Left renal pelvis (tissue), 4 donors: ENCODE results near the gene IRF2BP2. TPM values are rescaled to one million over a fixed set of nuclear protein-coding genes. Genes with fewer than 3 reads are reported as not detected.
"Not testable (repeated sequence)": the region's sequence is repeated elsewhere in the genome, so short reads cannot be mapped to it uniquely, and the experiment has no call there.

Experiments
- DNase-seq, 4 donors: peaks; one replicate each; pipeline ENCODE4 v3.0.0-alpha.2; 2013; ENCODE audit warnings: low read depth in 4 of 4, low spot score in 3 of 4
- polyA plus RNA-seq, 4 donors: library from polyadenylated mRNA; unstranded; fragments of 120-200 nt; gene quantifications; one replicate each; pipeline ENCODE4 v1.2.1, GENCODE V29; 2013; ENCODE audit not compliant: insufficient read length in 4 of 4

Gene IRF2BP2
- polyA plus RNA-seq, 4 donors: 136 to 205 (median 148) TPM

DNA sequence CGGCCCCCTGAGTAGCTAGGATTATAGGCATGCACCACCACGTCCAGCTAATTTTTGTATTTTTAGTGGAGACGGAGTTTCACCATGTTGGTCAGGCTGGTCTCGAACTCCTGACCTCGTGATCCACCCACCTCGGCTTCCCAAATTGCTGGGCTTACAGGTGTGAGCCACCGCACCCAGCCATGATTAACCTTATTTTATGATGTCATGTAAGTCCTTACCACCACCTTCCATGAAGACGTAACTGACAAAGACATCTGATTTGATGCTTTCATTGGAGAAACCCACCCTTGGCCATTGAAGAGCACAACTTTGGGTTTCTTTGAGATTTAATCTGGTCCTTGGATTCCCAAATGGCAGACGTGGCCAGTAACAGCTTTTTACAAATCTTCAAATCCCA is 24.9 kb upstream of the IRF2BP2 start:
- DNase-seq: not testable (repeated sequence)

DNA sequence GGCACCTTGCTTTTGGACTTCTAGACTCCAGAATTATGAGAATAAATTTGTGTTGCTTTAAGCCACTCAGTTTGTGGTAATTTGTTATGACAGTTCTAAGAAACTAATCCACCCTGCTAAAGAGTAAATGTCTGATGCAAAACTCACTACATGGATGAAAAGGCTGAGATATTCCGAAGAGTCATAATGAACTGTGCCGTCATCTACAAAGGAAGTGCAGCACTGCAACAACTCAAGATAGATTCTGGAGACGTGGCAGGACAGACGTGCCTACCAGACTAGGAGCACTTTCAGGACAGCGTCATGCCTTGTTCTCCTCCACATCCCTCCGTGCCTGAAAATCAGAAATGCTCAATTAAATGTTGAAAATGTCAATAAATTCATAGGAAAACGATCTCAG is 24.4 kb upstream of the IRF2BP2 start:
- DNase-seq: no peak

DNA sequence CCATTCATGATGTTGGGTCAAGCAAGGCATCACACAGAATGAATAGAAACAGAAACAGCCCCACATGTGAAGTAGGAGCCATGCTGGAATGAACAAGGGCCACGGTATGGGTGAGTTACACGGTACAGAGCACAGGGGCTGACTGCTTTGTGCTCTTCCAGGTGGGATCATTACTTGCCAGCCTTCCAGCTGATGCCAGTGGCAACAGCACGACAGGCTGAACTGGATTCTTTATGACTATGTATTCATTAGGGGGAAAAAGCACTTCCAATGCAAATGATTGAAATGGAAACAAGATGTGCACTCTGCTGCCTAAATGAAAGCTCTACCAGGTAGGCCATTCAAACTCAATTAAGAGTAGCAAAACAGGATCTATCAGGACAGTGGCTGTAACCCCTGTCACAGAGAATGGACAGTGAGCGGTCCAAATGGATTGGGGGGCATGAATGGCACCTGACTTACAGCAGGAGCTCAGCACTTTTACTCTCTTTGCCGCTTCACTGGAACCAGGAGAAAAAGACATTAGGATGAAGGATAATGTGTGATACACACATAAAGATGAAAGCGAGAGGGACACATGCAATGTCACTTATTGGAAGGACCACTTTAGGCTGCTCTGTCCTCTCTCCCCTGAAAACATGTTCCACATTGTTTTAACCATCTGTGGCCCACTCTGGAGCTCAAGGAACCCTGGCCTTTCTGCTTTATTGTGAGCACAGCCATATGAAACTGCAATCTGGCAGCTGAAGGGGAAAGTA is 23.4 kb upstream of the IRF2BP2 start:
- DNase-seq: no peak

DNA sequence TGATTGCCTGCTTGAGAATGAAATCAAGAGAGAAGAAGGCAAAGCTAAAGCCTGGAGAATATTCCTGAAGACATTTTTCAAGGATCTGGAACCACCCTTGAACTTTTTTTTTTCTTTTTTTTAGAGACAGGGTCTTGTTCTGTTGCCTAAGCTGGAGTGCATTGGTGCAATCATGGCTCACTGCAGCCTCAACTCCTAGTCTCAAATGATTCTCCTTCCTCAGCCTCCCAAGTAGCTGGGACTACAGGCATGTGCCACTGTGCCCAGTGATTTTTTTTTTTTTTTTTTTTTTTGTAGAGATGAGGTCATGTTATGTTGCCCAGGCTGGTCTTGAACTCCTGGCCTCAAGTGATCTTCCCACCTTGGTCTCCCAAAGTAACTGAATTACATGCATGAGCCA is 22.2 kb upstream of the IRF2BP2 start:
- no peak for DNase-seq

DNA sequence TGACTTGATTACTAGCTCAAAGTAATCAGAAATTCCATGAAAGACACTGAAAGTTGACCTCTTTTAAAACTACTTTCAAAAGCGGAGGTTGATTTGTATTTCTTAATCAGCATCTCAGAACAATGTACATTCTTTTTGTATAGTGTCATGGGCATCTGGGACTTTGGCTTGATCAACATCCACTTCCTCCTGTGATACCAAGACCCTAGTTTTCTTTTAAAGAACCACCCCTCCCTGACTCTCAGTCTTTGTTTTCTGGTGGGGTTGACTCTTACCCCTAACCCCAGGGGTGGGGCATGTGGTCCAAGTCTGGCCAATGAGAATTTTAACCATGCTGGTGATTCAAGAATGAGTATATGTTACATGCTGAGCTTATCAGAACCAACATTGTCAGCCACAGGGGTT is 21.7 kb upstream of the IRF2BP2 start:
- no peak for DNase-seq

DNA sequence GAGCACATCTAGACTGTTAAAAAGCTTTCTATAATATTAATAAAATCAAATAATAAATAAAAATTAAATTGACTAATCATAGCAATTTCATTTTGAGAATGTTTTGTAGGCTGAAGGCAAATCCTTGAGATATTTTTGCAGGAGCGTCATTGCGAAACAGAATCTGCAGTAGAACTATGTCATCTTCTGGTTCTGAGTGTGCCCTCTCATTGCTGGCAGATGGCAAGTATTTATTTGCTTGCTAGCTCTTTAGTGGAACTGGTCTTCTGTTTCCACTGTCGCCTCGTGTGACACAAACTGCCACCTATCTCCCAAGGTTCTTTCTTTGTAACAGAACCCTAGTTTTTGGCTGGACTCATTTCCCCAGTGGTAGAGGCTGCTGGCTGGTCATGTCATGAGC is 19.0 kb upstream of the IRF2BP2 start:
- no peak for DNase-seq

DNA sequence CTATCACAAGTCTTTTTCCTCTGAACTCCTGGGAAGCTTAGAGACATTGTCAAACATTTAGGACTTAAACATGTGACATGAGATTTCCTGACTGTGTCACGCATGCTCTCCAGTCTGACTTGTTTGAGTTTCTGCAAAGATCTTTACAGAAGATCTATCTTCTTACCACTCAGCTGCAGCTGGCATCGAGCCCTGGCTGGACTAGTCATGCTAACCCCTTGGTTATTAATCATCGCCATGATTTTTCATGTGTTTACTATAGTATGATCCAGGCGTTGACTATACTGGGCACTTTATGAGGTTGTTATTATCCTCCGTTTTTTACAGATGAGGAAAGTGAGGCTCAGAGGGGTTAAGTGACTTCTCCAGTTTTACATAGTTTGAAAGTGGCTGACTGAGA is 18.1 kb upstream of the IRF2BP2 start:
- no peak for DNase-seq

DNA sequence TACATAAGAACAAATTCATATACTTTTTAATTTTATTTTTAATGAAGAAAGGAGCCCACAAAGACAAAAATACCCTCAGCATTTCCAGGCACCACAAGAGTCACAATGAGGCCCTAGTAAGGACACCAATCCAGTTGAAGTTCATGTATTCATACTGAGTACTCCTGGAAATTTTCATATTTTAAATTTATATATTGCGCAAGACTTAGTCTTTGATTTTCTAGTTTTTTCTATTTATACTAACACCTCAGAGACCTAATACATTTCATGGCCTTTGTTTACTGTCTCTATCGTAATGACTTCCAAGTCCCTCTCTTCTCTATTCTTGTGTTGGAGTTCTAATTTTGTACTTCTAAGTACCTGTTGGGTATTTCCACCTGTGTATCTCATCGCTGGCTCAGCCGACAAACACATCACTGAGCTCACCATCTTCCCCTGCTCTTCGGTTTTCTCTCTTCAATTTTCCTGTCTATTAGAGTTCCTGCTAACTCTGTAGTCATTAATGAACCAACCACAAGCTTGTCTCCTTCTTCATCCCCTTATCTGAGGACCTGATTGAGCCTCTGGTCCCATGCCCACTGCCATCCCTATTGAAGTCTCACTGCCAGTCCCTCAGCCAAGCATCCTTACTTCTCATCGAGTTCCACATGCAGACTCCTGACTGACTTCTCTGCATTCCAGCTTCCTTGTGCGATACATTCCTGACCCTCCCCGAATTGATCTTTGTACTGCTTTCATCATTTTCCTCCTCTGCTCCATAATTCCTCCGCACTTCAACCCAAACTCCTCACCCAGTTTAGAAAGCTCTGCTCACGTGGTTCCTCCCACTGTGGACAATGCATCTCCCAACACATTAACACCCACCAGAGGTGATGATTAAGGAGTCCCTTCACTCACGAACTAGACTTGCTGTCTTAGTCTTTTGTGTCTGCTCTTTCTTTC is 17.3 kb upstream of the IRF2BP2 start:
- DNase-seq: no peak

DNA sequence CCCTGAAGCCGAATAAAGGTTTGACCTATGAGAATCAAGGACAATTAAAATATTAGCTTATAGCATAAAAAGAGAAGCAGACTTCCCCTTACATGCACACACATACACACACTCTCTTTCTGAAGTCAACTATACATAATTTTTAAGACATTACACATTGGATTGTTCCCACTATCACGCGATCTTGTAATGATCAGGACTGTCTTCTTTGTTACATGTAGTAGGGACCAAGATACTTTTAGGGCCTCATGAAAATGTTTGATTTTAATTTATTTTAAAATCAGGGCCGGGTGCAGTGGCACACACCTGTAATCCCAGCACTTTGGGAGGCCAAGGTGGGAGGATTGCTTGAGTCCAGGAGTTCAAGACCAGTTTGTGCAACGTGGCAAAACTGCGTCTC is 16.4 kb upstream of the IRF2BP2 start:
- no peak for DNase-seq

DNA sequence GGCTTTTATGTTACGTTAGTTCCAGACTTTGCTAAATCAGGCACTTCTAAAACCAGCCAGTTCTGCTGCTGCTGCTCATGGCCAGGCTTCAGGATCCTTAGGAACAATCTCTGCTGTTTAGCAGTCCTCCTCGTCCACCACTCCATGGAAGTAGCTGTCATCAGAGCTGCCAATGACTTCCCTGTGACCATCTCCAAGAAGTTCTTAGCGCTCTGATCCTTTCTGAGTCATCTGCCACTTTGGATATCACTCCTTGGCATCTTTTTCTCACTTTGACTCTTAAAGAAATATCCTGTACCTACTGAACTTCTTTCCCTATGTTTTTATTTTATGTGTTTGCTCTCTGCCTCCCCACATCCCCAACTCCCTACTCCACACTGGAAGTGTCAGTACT is 14.7 kb upstream of the IRF2BP2 start:
- no peak for DNase-seq

DNA sequence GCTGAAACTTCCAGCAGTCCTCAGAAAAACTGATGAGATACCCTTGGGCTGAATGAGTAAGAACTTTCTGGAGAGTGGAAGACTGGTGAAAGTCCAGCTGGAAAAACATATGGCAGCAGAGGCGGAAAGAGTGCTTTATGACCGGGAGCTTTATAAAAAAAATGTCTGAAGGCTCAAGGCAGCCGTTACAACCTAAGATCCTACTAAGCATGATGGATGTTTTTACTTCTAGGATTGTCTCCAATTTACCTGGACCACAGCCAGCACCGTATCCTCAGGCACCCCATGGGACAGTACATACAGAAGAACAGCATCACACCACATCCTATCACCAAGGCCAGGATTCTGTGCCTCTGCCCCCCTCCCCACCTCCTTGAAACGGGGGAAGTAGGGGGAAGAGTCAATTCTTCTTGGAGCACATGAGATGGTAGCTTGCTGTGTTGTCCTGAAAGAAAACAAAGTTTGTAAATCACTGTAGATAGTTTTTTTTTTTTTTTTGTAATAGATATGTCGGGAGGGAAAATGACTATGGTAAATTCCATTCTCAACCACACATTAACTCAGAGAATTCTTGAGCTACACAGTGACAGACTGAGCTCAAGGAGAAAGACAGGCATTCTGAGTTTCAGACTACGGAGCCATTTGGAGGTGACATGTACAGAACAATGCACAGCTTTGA is 11.8 kb upstream of the IRF2BP2 start:
- no peak for DNase-seq

DNA sequence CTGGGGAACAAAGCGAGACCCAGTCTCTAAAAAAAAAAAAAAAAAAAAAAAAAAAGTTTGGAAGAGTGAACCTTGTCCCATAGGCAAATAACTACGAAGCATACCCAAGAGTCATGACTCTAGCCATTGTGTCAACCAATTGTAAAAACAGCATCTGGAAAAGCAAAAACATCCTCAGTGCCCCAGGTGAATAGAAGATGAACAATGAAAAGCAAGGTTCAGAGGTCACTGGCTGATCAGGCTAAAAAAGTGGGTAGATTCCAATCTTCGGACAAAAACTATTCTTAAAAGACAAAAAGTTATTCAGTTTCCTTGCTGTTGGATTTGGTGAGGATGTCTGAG is 11.1 kb upstream of the IRF2BP2 start:
- DNase-seq: no peak

DNA sequence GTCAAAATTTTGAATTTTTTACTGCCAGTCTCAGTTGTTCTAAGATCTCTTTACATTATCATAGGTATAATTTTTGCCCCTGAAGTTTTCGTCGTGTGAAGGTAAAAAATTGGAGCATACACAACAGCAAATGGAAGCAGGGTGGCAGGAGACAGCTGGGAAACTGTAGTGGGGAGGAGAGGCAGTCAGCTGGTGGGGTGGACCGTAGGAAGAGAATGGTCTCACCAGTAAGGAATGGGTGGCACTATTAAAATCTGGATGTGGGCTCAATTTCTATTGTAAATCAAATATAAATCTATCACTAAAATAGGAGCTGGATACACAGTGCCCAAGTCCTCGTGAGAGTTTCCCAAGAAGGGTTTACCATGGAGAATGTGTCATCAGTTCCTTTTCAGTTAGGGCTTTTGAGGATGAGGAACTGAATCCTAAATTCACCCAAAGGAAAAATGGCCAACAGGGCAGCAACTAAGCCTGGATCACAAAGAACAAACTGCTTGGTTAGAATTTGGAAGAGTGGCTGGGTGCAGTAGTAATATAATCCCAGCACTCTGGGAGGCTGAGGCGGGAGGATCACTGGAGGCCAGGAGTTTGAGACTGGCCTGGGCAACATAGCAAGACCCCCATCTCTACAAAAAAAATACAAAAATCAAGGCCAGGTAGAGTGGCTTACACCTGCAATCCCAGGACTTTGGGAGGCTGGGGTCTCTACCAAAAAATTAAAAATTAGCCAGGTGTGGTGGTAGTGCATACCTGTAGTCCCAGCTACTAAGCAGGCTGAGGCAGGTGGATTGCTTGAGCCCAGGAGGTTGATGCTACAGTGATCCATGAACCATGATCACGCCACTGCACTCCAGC is 10.5 kb upstream of the IRF2BP2 start:
- DNase-seq: no peak

DNA sequence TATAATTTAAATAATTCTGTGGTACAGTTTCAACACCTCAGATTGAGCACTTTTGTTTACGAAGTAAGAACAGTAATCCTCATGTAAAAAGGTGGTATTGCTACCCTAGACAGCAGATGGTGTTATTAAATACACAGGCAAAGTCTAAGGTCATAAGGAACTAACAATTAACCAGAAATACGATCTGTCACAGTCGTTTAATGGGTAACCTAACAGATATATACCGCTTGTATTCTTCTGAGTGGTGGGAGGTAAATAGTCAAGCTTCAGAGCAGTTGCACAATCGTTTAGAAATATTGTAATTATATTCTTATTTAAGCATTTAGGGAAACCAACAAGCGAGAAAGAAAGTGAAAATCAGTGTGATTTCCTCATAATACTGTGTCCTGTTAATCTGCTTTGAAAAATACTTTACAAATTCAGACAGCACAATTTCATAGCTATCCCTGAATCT is 9.8 kb upstream of the IRF2BP2 start:
- DNase-seq: no peak

DNA sequence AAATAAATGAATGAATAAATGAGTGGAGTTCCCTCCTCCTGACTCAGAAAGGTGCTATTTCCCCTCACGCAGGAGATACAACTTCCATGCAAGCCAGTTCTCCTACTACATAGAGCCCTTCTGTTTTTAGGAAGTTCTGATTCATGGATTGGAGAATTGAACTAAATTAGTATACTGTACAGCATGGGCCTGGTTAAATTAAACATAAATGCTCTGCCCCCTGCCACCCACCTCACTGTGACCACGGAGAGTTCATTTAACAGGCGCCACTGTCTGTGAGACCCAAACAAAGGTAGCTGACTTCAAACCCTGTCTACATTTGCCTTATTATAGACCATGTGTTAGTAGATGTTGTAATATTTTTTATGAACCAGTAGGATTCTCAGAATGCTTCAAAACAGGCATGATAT is 9.1 kb upstream of the IRF2BP2 start:
- no peak for DNase-seq

DNA sequence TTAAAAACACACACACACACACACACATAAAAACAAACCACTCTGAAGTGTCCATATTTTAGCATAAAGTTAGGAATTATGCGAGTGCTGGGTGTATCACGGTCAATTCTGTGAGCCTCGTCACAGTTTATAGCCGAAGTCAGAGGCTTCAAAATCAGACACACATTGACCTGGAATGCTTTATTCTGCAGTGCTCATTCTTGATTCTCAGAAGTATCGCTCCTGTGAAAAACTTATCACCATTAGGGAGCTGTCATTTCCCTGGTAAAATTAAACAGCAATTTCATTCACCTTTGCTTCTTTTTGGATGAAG is 8.7 kb upstream of the IRF2BP2 start:
- no peak for DNase-seq

DNA sequence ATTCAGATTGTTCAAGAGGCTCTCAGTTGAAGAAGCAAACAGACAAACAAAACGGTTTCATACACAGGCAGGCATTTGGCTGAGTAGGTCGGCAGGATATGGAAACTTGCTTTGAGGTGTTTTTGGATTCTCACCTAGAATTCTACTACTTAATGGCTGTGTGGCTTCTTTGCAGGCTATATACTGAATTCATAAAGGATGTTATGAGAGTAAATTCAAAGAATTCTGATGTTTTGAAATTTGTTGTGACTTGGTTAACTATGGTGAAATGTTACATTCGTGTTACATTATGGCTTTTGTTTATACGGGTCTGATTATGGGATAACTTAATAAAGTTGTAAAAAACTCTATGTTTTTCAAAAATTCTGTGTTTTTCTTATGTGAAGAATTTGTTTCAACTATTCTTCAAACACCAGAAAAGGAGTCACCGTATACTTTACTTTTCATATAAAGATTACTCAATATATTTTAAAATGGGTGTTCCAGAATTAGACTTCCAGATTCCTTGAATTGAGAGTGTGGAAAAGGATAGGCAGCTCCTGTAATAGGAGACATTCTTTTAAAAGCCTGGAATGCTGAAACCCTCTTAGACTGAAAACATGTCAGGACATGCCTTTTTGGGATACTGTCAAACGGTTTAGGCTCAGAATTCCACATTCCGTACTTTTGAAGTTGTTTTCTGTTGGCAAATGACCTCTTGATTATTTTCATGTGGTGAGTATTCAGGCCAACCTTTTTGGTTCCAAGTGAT is 8.2 kb upstream of the IRF2BP2 start:
- DNase-seq: no peak

DNA sequence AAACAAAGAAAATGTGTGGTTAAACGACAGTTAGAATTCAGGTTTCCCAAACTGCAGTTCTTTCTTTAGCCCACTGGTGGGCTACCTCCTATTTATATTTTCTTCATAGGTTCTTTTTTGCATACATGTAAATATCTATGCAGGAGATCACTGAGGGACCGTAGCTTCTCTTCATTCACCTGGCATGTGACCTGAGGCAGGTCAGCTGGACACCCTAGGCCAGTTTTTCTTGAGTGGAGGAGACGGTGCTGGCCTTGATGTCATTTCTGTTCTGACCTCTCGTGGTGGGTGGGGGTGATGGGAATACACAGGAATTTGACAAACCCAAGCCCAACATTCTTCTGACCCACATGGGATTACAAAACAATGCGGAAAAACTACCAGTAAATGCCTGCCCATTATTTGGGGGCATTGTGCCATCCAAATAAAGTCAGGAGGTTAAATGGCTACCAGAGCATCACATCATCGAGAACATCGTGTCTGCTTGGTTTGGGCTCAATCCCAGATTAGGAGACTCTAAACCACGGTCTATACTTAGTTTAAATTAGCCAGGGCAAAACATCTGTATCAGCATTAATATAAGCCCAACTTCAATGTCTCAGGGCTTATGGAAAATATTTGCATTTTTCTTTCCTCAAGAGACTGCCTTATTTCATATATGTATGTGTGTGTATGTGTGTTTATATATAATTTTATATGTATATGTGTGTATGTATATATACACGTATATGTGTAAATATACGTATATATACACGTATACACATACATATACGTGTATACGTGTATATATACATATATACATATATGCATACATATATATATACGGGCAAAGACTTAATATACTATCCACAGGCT is 7.4 kb upstream of the IRF2BP2 start:
- DNase-seq: no peak

DNA sequence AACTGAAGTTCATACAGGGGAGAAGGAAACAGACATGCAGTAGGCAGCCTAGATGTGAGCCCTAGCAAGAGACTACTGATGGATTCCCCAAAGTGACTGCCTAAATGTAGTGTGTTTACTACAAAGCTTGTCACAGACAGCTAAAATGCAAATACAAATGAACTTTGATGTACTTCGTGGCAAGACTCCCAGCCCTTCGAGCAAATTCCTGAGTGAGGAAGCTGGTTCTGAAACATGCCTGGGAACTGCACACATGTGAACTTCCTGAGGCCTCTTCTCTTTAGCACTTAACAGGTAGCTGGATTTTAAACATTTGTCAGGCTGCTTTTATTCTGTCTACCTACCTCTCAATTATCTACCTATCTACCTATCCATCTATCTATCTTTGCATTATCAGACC is 6.7 kb upstream of the IRF2BP2 start:
- DNase-seq: no peak
